Activated T-helper 2 cell treated with anti-CD3 and anti-CD28 coated beads, Interferon-gamma antibody, Interleukin-2, Interleukin-4, amounts not matched to agents 10 μg/mL and 5 μg/mL and 100 μg/mL, durations not matched to agents 14 hours and 24 hours and 36 hours (primary cell): ENCODE results near the gene ACSL6. TPM values are rescaled to one million over a fixed set of nuclear protein-coding genes. Genes with fewer than 3 reads are reported as not detected.

ENCODE experiments used
- DNase-seq: peaks from one replicate; pipeline ENCODE4 v3.0.0; 2021; ENCODE audit warnings: low spot score
- H3K27ac Mint-ChIP-seq: one replicate; pipeline ENCODE4 v1.8.0; 2021; ENCODE audit warnings: mixed read lengths
- H3K27me3 Mint-ChIP-seq: one replicate; pipeline ENCODE4 v1.8.0; 2021; ENCODE audit warnings: low read depth, mixed read lengths
- H3K36me3 Mint-ChIP-seq: one replicate; pipeline ENCODE4 v1.8.0; 2021; ENCODE audit warnings: low read depth, mixed read lengths
- H3K4me1 Mint-ChIP-seq: one replicate; pipeline ENCODE4 v1.8.0; 2021; ENCODE audit warnings: low read depth, mixed read lengths
- H3K4me3 Mint-ChIP-seq: one replicate; pipeline ENCODE4 v1.8.0; 2021; ENCODE audit warnings: low read depth, mild to moderate bottlenecking, moderate library complexity, mixed read lengths
- H3K9me3 Mint-ChIP-seq: one replicate; pipeline ENCODE4 v1.8.0; 2021; ENCODE audit warnings: mixed read lengths
- intact Hi-C: fragments of 100-400 bp; cut with micrococcal nuclease; formaldehyde crosslinking; loops from one replicate; pipeline ENCODE4 v1.15.1; 2023
- total RNA-seq: library from RNA; stranded (reverse); gene quantifications from 2 replicates; pipeline ENCODE4 v1.2.3, GENCODE V29; 2022

ACSL6 gene
- total RNA-seq, result 27.7 and 34.0 TPM in 2 replicates

GRCh38 chr5:132011622-132012343 lies at the start of gene ACSL6:
TSS of gene ACSL6 (minus strand) at chr5:132011658. CDS start at chr5:132011553, 105 bp downstream.
- intact Hi-C loops, result loop anchor here (1.0 to 10.0 kb wide), 2 partner anchors 9 to 757 kb away; no protein-coding TSS in a partner anchor
- H3K27ac Mint-ChIP-seq, result no peak within 1 kb of the TSS
- peak; percentile 33 for DNase-seq
- H3K36me3 Mint-ChIP-seq, result peaks cover 3% of the 10 kb centered on the region
- H3K27me3 Mint-ChIP-seq, result peaks cover 63% of the 10 kb centered on the region
- H3K4me3 Mint-ChIP-seq, result peak within 1 kb of the TSS; percentile 77
- no peaks in the 10 kb centered on the region for H3K9me3 Mint-ChIP-seq
- peaks cover 43% of the 10 kb centered on the region for H3K4me1 Mint-ChIP-seq

DNA sequence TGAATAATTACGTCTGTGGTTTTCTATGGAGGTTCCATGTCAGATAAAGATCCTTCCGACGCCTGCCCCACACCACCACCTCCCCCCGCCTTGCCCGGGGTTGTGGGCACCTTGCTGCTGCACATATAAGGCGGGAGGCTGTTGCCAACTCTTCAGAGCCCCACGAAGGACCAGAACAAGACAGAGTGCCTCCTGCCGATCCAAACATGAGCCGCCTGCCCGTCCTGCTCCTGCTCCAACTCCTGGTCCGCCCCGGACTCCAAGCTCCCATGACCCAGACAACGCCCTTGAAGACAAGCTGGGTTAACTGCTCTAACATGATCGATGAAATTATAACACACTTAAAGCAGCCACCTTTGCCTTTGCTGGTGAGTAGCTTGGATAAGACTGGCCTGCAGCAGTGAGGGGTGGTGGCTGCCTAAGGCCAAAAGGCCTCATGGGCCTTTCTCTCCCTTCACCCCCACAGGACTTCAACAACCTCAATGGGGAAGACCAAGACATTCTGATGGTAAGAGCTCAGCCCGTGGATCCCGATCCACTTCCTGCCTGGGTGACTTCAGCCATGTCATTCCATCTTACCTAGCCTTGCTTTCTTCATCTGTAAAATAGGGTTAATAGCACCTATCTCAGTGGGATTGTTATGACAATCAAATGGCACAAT lies 49.2 kb upstream of the ACSL6 start, which contains the start of gene IL3:
Gene IL3, plus strand, starts transcription at position 155 of the 661 bp plus-strand sequence. Its CDS starts 52 bp downstream, at position 207.
- DNase-seq, result no peak
- peak within 1 kb of the TSS; percentile 73 for H3K27ac Mint-ChIP-seq
- intact Hi-C loops, result loop anchor here (5.0 to 10.0 kb wide), 2 partner anchors 266 to 313 kb away; partner anchors contain the start of gene FNIP1
- H3K9me3 Mint-ChIP-seq, result no peaks in the 10 kb centered on the region
- H3K36me3 Mint-ChIP-seq, result no peaks in the 10 kb centered on the region
- H3K4me3 Mint-ChIP-seq, result peak within 1 kb of the TSS; percentile 23
- peaks cover 65% of the 10 kb centered on the region for H3K4me1 Mint-ChIP-seq
- no peaks in the 10 kb centered on the region for H3K27me3 Mint-ChIP-seq

DNA sequence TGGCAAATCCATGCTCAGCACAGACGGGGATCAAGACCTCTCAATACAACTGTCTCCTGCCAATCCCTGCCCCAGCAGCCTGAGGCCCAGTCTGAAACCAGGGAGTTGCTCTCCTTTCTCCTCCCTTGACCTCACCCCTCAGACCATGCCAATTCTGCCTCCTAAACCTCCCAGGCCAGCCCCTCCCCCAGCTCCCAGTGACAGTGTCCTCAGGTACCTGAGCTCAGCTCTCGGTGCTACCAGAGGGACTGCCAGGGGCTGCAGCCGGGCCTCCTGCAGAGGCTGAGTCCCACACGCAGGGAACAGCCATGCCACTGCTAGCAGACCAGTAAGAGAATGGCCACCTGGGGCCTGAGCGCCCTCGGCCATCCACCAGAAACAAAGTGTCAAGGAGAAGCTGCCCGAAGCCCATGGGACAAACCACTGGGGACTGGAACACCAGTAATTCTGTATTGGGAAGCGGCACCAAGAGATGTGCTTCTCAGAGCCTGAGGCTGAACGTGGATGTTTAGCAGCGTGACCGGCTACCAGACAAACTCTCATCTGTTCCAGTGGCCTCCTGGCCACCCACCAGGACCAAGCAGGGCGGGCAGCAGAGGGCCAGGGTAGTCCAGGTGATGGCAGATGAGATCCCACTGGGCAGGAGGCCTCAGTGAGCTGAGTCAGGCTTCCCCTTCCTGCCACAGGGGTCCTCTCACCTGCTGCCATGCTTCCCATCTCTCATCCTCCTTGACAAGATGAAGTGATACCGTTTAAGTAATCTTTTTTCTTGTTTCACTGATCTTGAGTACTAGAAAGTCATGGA lies 48.4 kb upstream of the ACSL6 start:
- DNase-seq, result no peak
- intact Hi-C loops, result loop anchor here (5.0 to 10.0 kb wide), 2 partner anchors 265 to 313 kb away; partner anchors contain the start of gene FNIP1
- H3K36me3 Mint-ChIP-seq, result no peaks in the 10 kb centered on the region
- peak overlapping the region; percentile 23 for H3K4me3 Mint-ChIP-seq
- H3K27me3 Mint-ChIP-seq, result no peaks in the 10 kb centered on the region
- H3K27ac Mint-ChIP-seq, result peak overlapping the region; percentile 73
- H3K4me1 Mint-ChIP-seq, result peaks cover 66% of the 10 kb centered on the region
- no peaks in the 10 kb centered on the region for H3K9me3 Mint-ChIP-seq

GRCh38 chr5:132059043-132059695 lies 47.7 kb upstream of the ACSL6 start:
- H3K4me1 Mint-ChIP-seq, result peaks cover 70% of the 10 kb centered on the region
- peak overlapping the region; percentile 73 for H3K27ac Mint-ChIP-seq
- peak; percentile 34 for DNase-seq
- no peak overlapping the region for H3K4me3 Mint-ChIP-seq
- H3K27me3 Mint-ChIP-seq, result no peaks in the 10 kb centered on the region
- intact Hi-C loops, result no loop called here
- H3K36me3 Mint-ChIP-seq, result no peaks in the 10 kb centered on the region
- H3K9me3 Mint-ChIP-seq, result no peaks in the 10 kb centered on the region

GRCh38 chr5:132058646-132059042 lies 47.2 kb upstream of the ACSL6 start:
- Mint-ChIP-seq H3K27me3 (no peaks in the 10 kb centered on the region), H3K27ac (peak overlapping the region; percentile 73), H3K36me3 (no peaks in the 10 kb centered on the region), H3K4me1 (peaks cover 68% of the 10 kb centered on the region), H3K9me3 (no peaks in the 10 kb centered on the region), H3K4me3 (no peak overlapping the region)
- intact Hi-C loops, result no loop called here
- DNase-seq, result peak; percentile 8

DNA sequence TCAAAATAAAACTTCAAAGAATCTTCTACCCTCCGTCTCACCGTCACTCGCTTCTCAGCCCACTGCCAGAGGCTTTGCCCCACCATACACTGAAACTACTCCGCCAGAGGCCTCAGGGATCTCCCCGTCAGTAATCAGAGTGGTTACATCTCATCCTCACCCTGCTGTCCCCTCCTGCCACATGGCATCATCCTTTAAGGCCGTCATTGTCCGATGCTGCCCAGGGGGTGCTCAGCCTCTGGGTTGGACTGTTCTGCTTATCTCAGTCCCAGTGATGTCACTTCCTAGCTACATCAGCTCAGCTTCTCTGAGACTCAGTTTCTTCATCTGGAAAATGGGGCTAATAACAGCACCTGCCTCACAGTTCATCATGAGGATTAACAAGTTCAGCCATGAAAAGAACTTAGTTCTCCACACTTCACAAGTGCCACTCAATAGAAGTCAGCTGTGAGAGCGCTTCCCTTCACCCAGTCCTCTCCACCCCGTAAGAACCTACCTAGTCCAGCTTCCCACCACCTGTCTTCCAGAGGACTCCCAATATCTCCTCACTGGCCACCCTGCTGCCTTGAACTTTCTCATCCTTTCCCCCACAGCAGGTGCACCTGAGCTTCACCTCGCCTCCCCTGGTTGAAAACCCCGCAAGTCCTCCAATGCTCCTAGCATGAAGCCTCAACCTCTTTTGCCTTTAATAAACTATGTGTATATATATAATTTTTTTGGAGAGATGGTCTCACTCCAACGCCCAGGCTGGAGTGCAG lies 46.2 kb upstream of the ACSL6 start:
- Mint-ChIP-seq H3K9me3 (no peaks in the 10 kb centered on the region), H3K4me1 (peaks cover 62% of the 10 kb centered on the region), H3K4me3 (no peak overlapping the region), H3K27me3 (peaks cover 2% of the 10 kb centered on the region), H3K27ac (peak overlapping the region; percentile 52), H3K36me3 (no peaks in the 10 kb centered on the region)
- intact Hi-C loops, result no loop called here
- DNase-seq, result no peak

DNA sequence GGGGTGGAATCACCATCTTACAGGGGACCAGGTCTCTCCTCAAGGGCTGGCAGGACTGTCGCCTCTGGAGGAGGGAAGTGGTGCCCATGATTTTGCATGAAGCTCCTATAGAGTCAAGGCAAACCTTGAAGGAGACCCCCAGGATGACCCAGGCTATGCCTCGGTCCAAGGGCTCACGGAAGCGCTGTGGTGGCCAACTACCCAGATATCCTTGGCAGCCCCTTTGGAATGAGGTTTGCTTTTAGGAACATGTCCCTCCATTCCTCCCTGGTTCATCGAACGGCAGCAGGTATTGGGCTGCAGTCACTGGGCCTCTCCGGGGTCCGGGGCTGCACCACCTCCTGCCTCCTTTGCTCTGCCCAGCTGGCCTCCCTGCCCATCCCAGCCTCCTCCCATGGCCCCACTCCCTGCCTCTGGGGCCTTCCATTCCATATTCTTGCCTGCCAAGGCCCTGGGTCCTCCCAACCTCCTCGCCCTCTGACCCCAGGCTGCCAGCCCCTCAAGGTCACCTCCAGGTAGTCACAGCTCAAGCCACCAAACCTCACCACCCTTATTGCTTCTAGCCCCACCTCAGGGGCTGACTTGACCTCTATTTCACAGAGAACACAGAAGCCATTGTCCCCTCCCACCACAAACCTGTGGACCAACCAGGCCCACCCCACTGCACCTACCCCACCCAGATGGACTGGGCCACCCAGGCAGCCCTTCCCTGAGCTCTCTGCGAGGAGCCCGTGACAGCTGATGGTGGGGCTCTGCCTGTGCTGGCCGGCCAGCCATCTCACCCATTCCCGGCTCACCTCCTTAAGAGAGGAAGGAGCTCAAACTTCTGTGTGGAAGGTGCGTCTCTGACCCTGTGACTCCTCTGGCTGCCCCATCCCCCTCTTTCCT lies 45.4 kb upstream of the ACSL6 start:
- no peak overlapping the region for H3K4me3 Mint-ChIP-seq

GRCh38 chr5:132055808-132056609 lies 44.6 kb upstream of the ACSL6 start:
- no peak overlapping the region for H3K4me3 Mint-ChIP-seq
- intact Hi-C loops, result loop anchor here (1.0 kb wide), 1 partner anchor 36 kb away; no protein-coding TSS in a partner anchor
- DNase-seq, result peak; percentile 56
- H3K4me1 Mint-ChIP-seq, result peaks cover 61% of the 10 kb centered on the region
- no peaks in the 10 kb centered on the region for H3K36me3 Mint-ChIP-seq
- H3K27ac Mint-ChIP-seq, result peak overlapping the region; percentile 86
- no peaks in the 10 kb centered on the region for H3K9me3 Mint-ChIP-seq
- H3K27me3 Mint-ChIP-seq, result peaks cover 2% of the 10 kb centered on the region

More for the DNA sequence above, 45.4 kb upstream of the ACSL6 start:
- intact Hi-C loops, result loop anchor here (1.0 kb wide), 1 partner anchor 37 kb away; no protein-coding TSS in a partner anchor
- Mint-ChIP-seq H3K36me3 (no peaks in the 10 kb centered on the region), H3K27ac (peak overlapping the region; percentile 86), H3K27me3 (peaks cover 2% of the 10 kb centered on the region), H3K4me1 (peaks cover 67% of the 10 kb centered on the region), H3K9me3 (no peaks in the 10 kb centered on the region)
- DNase-seq, result no peak

- H3K36me3 Mint-ChIP-seq, result no peaks in the 10 kb centered on the region
- H3K4me3 Mint-ChIP-seq, result no peak overlapping the region
- intact Hi-C loops, result no loop called here
- H3K27me3 Mint-ChIP-seq, result peaks cover 2% of the 10 kb centered on the region
- peaks cover 57% of the 10 kb centered on the region for H3K4me1 Mint-ChIP-seq
- H3K9me3 Mint-ChIP-seq, result no peaks in the 10 kb centered on the region
- DNase-seq, result no peak
- peak overlapping the region; percentile 86 for H3K27ac Mint-ChIP-seq
Observed at GRCh38 chr5:132055441-132055807, 44.0 kb upstream of the ACSL6 start.

GRCh38 chr5:132054697-132055440 lies 43.4 kb upstream of the ACSL6 start:
- peaks cover 2% of the 10 kb centered on the region for H3K27me3 Mint-ChIP-seq
- peak overlapping the region; percentile 17 for H3K27ac Mint-ChIP-seq

More at GRCh38 chr5:132054697-132055440, 43.4 kb upstream of the ACSL6 start:
- no peak for DNase-seq
- no peaks in the 10 kb centered on the region for H3K9me3 Mint-ChIP-seq
- H3K4me3 Mint-ChIP-seq, result no peak overlapping the region
- H3K36me3 Mint-ChIP-seq, result no peaks in the 10 kb centered on the region
- peaks cover 55% of the 10 kb centered on the region for H3K4me1 Mint-ChIP-seq
- intact Hi-C loops, result no loop called here
